Measurements from ENCODE around the gene OVAAL. TPM values are rescaled to one million over a fixed set of nuclear protein-coding genes. Genes with fewer than 3 reads are reported as not detected.
"Not testable (repeated sequence)": the region's sequence is repeated elsewhere in the genome, so short reads cannot be mapped to it uniquely, and the experiment has no call there.

Gene OVAAL
- total and polyA plus RNA-seq, 2 donors (not counting 1 experiment from before 2014, with no cell fraction given), result not detected

GRCh38 chr1:180548686-180549317 is 10.0 kb upstream of the OVAAL start:
- H3K79me2 ChIP-seq (ENCODE audit: control insufficient read depth, insufficient read depth, low read length), result no peaks in the 10 kb centered on the region
- ATAC-seq (ENCODE audit: low read depth) (no peak), DNase-seq (no peak)
- peaks cover 0 to 3% (median 0%) of the 10 kb centered on the region in 4 experiments for H3K27me3 ChIP-seq (replicated peaks in 1 of 4; ENCODE audit: control extremely low read depth in 1 of 4, control insufficient read depth in 3 of 4, insufficient read depth in 4 of 4, low read length in 3 of 4)
- TF ChIP-seq CTCF (IDR thresholded peaks at IDR 0.05) (no peak), EZH2 (IDR thresholded peaks at IDR 0.05; ENCODE audit: borderline replicate concordance, insufficient read depth, low read depth, low read length, poor library complexity, severe bottlenecking) (no peak)
- H3K4me3 Mint-ChIP-seq, result no peak overlapping the region
- no peak overlapping the region for H3K27ac ChIP-seq (ENCODE audit: low read length in 2 of 2)
- H3K27ac Mint-ChIP-seq, result no peak overlapping the region
- no peaks in the 10 kb centered on the region for H4K20me1 ChIP-seq (ENCODE audit: control insufficient read depth, insufficient read depth, low read length, poor library complexity, severe bottlenecking)
- no peak overlapping the region for H3K4me2 ChIP-seq (replicated peaks; ENCODE audit: low read depth, low read length, poor library complexity, severe bottlenecking)
- H3K9me3 Mint-ChIP-seq (ENCODE audit: insufficient read depth), result no peaks in the 10 kb centered on the region
- ChIA-PET POLR2A (no interaction called here), CTCF (interaction anchor here (0.7 to 1.3 kb wide), 2 partner anchors 20 to 33 kb away, joined by 4 to 5 read pairs; no protein-coding TSS in a partner anchor)
- WGBS (ENCODE audit: insufficient coverage), result 78% methylated on average over 6 of the region's 7 CpGs
- no peaks in the 10 kb centered on the region for H3K9me3 ChIP-seq (ENCODE audit: control extremely low read depth in 1 of 3, control insufficient read depth in 2 of 3, insufficient read depth in 1 of 3, low read length in 2 of 3)
- peaks cover 3% of the 10 kb centered on the region for H3K4me1 Mint-ChIP-seq
- H2AFZ ChIP-seq (ENCODE audit: insufficient read depth, low read depth, low read length, poor library complexity, severe bottlenecking), result no peak overlapping the region
- intact Hi-C loops (cut with micrococcal nuclease), result no loop called here
- no peaks in the 10 kb centered on the region for H3K36me3 ChIP-seq (replicated peaks in 1 of 2; ENCODE audit: control extremely low read depth in 1 of 2, control insufficient read depth in 1 of 2, extremely low read depth in 1 of 2, insufficient read depth in 2 of 2, low read length in 1 of 2)
- H3K4me3 ChIP-seq (ENCODE audit: control extremely low read depth in 1 of 5, extremely low read depth in 1 of 5, insufficient read depth in 1 of 5, low read depth in 2 of 5, low read length in 4 of 5), result no peak overlapping the region
- H3K9ac ChIP-seq (ENCODE audit: low read length), result no peak overlapping the region
- peaks cover 4% of the 10 kb centered on the region for H3K27me3 Mint-ChIP-seq
- H3K4me1 ChIP-seq (ENCODE audit: control insufficient read depth in 2 of 2, insufficient read depth in 2 of 2, low read length in 2 of 2), result no peaks in the 10 kb centered on the region

- 95% methylated on average over 6 of the region's 8 CpGs for WGBS (ENCODE audit: insufficient coverage)
- not testable (repeated sequence) for H3K36me3 ChIP-seq (replicated peaks in 1 of 2; ENCODE audit: control extremely low read depth in 1 of 2, control insufficient read depth in 1 of 2, extremely low read depth in 1 of 2, insufficient read depth in 2 of 2, low read length in 1 of 2); H3K4me3 Mint-ChIP-seq
These were observed 9.0 kb upstream of the OVAAL start for GRCh38 chr1:180549770-180550169.

More at GRCh38 chr1:180549770-180550169, 9.0 kb upstream of the OVAAL start:
- H3K27me3 ChIP-seq (replicated peaks in 1 of 4; ENCODE audit: control extremely low read depth in 1 of 4, control insufficient read depth in 3 of 4, insufficient read depth in 4 of 4, low read length in 3 of 4); H3K4me2 ChIP-seq (replicated peaks; ENCODE audit: low read depth, low read length, poor library complexity, severe bottlenecking); H3K4me1 ChIP-seq (ENCODE audit: control insufficient read depth in 2 of 2, insufficient read depth in 2 of 2, low read length in 2 of 2); H3K4me3 ChIP-seq (ENCODE audit: control extremely low read depth in 1 of 5, extremely low read depth in 1 of 5, insufficient read depth in 1 of 5, low read depth in 2 of 5, low read length in 4 of 5); H4K20me1 ChIP-seq (ENCODE audit: control insufficient read depth, insufficient read depth, low read length, poor library complexity, severe bottlenecking); H3K79me2 ChIP-seq (ENCODE audit: control insufficient read depth, insufficient read depth, low read length); H3K4me1 Mint-ChIP-seq; H3K9ac ChIP-seq (ENCODE audit: low read length); ATAC-seq (ENCODE audit: low read depth); intact Hi-C loops (cut with micrococcal nuclease); DNase-seq; H3K9me3 ChIP-seq (ENCODE audit: control extremely low read depth in 1 of 3, control insufficient read depth in 2 of 3, insufficient read depth in 1 of 3, low read length in 2 of 3); H3K9me3 Mint-ChIP-seq (ENCODE audit: insufficient read depth); POLR2A ChIA-PET; H2AFZ ChIP-seq (ENCODE audit: insufficient read depth, low read depth, low read length, poor library complexity, severe bottlenecking); H3K27me3 Mint-ChIP-seq; H3K27ac ChIP-seq (ENCODE audit: low read length in 2 of 2); H3K27ac Mint-ChIP-seq: not testable (repeated sequence)
- CTCF ChIA-PET, result interaction anchor here (0.7 to 1.1 kb wide), 2 partner anchors 38 to 312 kb away, joined by 3 to 4 read pairs; no protein-coding TSS in a partner anchor
